ENCODE data around the gene STAP1.
"Not testable (repeated sequence)": the region's sequence is repeated elsewhere in the genome, so short reads cannot be mapped to it uniquely, and the experiment has no call there.

The STAP1 gene

GRCh38 chr4:67558493-67558892 is at the start of gene STAP1:
Gene STAP1, plus strand, starts transcription at chr4:67558727. Its CDS starts 83 bp downstream, at chr4:67558810.
- no peak for DNase-seq (ENCODE audit: low read depth)

- DNase-seq (ENCODE audit: low read depth), result no peak
These were observed 46.0 kb upstream of the STAP1 start for GRCh38 chr4:67512501-67512900.

- DNase-seq (ENCODE audit: low read depth), result no peak
These were observed 38.4 kb upstream of the STAP1 start for GRCh38 chr4:67520141-67520540.

- DNase-seq (ENCODE audit: low read depth), result no peak
These were observed 37.0 kb upstream of the STAP1 start for GRCh38 chr4:67521506-67521905.

- DNase-seq (ENCODE audit: low read depth), result no peak
These were observed 36.3 kb upstream of the STAP1 start for GRCh38 chr4:67522230-67522629.

- DNase-seq (ENCODE audit: low read depth), result no peak
These were observed 35.5 kb upstream of the STAP1 start for GRCh38 chr4:67522851-67523671.

GRCh38 chr4:67524140-67524539 is 34.4 kb upstream of the STAP1 start:
- not testable (repeated sequence) for DNase-seq (ENCODE audit: low read depth)

- no peak for DNase-seq (ENCODE audit: low read depth)
These were observed 27.1 kb upstream of the STAP1 start for GRCh38 chr4:67531379-67531962.

GRCh38 chr4:67532397-67532796 is 26.1 kb upstream of the STAP1 start:
- not testable (repeated sequence) for DNase-seq (ENCODE audit: low read depth)

GRCh38 chr4:67533112-67533511 is 25.4 kb upstream of the STAP1 start:
- no peak for DNase-seq (ENCODE audit: low read depth)

- DNase-seq (ENCODE audit: low read depth), result no peak
These were observed 23.2 kb upstream of the STAP1 start for GRCh38 chr4:67535280-67535840.

GRCh38 chr4:67539830-67540229 is 18.7 kb upstream of the STAP1 start:
- DNase-seq (ENCODE audit: low read depth), result no peak

- DNase-seq (ENCODE audit: low read depth), result no peak
These were observed 16.5 kb upstream of the STAP1 start for GRCh38 chr4:67542076-67542475.

GRCh38 chr4:67545199-67546003 is 13.1 kb upstream of the STAP1 start, which contains the start of gene CENPC:
Gene CENPC, minus strand, starts transcription at chr4:67545503. Its CDS starts 148 bp downstream, at chr4:67545355.
- DNase-seq (ENCODE audit: low read depth), result peak; percentile 93

GRCh38 chr4:67546004-67546356 is 12.5 kb upstream of the STAP1 start:
- DNase-seq (ENCODE audit: low read depth), result no peak

- DNase-seq (ENCODE audit: low read depth), result no peak
These were observed 11.6 kb upstream of the STAP1 start for GRCh38 chr4:67546971-67547370.

GRCh38 chr4:67549123-67549522 is 9.4 kb upstream of the STAP1 start:
- DNase-seq (ENCODE audit: low read depth), result no peak

- DNase-seq (ENCODE audit: low read depth), result no peak
These were observed 8.1 kb upstream of the STAP1 start for GRCh38 chr4:67550451-67550850.

- DNase-seq (ENCODE audit: low read depth), result no peak
These were observed 7.7 kb upstream of the STAP1 start for GRCh38 chr4:67550857-67551256.

GRCh38 chr4:67552146-67552792 is 6.3 kb upstream of the STAP1 start:
- DNase-seq (ENCODE audit: low read depth), result not testable (repeated sequence)

- no peak for DNase-seq (ENCODE audit: low read depth)
These were observed 4.4 kb upstream of the STAP1 start for GRCh38 chr4:67554096-67554495.

- no peak for DNase-seq (ENCODE audit: low read depth)
These were observed 3.1 kb upstream of the STAP1 start for GRCh38 chr4:67555447-67555846.

All from activated T-cell treated with anti-CD3 and anti-CD28 coated beads for 48 hours (primary cell).